IPS DF 19.7 (cell line): Measurements from ENCODE around the gene CMTM8.

Source experiments
- DNase-seq: peaks from one replicate; pipeline ENCODE4 v3.0.0-alpha.2; 2013; ENCODE audit warnings: low read depth, low spot score

CMTM8 gene

DNA sequence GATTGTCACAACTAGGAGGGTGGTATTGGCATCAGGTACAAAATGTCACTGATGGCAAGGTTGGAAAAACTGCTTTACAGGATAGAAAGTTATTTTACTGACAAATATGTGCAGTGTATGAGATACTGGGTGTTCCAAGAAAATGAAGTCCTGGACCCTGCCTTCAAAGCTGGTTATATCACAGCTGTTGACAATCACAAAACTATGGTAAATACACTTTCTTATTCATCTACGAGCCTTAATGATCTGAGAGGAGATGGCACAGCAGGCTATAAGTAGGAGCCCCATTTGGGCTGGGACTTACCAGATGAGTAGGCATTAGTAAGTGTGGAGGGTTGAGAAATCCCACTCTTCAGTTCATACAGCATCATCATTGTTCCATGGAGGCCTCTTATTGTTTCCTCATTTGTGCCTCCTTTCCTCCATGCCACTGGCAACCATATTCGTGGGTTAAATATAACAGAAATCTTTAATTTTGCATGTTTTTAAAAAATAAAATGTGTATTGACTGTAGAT lies 66.9 kb downstream of the CMTM8 start:
- DNase-seq = no peak

GRCh38 chr3:32306072-32306471 lies 67.6 kb downstream of the CMTM8 start:
- no peak for DNase-seq

GRCh38 chr3:32307591-32307990 lies 69.1 kb downstream of the CMTM8 start:
- DNase-seq = no peak

DNA sequence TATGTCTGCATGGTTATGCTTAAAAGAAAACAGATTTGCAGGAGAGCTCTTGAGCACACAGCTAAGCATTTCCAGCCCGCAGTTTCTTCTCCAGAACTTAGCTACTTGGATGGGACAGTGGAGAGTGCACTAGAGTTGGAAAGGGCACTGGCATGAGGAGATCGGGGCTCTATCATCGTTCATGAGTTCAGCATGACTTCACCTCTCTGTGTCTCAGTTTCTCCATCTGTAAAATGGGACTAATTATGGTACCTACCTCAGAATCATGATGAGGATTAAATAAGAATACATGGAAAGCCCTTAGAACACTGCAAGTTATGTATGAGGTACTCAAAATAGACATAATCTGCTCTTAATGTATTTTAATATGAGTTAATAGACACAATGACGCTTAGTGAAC lies 69.9 kb downstream of the CMTM8 start:
- no peak for DNase-seq

- DNase-seq = no peak
Observed at GRCh38 chr3:32309654-32310242, 71.3 kb downstream of the CMTM8 start.

DNA sequence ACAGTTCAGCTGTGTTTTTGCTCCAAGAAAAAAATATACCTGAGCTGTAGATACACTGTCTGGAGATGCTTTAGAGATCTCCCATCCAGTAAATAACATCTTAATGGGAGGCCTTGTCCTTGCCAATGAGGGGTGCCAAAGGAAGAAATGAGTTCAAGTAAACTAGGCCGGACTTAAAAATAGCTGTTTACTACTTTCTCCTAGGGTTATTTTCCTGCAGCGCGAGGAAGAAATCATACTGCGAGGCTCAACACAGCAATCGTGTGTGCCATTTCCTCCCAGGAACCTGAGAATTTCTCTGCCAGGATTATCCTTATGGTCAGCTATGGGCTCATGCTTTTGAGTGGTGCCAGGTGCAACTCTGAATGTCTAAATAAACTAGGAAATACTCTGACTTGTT lies 71.9 kb downstream of the CMTM8 start:
- DNase-seq = no peak

DNA sequence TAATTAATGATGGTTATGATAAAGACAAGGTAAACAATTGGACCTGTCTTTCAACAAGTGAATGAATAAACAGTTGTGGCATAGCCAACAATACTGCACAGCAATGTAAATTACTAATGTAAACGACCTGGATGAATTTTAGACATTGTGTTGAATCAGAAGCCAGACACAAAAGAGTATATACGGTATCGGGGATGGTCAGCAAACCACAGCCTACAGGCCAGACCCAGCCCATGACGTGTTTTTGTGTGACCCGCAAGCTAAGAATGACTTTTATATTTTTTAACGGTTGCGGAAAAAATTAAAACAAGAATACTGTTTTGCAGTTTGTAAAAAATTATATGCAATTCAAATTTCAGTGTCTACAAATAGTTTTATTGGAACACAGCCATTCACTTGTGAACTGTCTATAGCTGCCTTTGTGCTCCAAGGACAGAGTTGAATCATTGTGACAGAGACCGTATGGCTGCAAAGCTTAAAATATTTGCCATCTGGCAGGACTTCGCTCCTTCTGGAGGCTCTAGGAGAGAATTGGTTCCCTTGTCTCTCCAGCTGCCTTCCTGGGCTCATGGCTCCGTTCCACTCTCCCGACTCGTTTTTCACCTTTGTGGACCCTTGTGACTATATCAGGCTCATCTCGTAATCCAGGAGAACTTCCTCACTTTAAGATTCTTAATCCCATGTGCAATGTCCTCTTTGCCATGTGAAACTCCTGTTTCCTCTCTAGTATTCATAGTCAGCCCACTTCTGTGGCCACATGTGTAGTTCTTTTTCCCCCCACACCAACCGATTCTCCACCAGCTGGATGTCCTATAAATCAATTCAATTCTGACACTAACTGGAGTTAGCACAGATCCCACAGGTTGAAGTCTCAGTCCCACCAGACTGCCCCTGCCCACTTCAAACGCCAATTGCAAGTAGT lies 72.7 kb downstream of the CMTM8 start:
- DNase-seq = no peak

GRCh38 chr3:32312251-32312650 lies 73.8 kb downstream of the CMTM8 start:
- DNase-seq = no peak

GRCh38 chr3:32313169-32313568 lies 74.7 kb downstream of the CMTM8 start:
- no peak for DNase-seq

DNA sequence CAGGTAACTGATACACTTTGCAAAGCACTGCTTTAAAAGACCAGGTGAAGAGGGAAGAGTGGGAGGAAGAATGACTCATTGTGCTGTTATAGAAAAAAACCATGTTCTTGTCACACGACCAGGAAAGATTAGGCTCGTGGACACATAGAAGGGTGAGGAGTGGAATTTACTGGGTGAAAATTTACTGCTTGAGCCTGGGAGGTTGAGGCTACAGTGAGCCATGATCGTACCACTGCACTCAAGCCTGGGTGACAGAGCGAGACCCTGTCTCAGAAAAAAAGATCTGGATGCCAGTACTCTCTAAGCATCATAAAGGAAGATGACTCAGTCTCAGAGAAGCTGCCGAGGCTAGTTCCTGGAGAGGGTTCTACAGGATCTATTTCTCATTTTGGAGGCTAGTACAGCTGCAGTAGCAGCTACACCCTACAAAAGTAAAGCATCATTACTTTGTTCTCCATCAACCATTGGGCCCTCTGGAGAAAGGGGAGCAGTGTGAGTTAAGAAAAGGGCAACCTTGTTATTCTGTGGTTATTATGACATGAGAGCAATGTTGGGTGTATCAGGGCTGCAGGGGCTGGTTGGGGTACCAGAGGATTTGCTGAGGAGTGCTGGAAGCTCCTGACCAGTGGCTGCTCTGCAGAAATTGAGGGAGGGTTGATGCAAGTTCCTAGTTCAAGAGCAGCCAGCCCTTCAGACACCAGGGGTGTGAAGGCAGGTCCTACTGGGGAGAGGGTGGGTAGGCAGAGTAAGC lies 75.4 kb downstream of the CMTM8 start:
- DNase-seq = no peak

GRCh38 chr3:32315441-32315840 lies 77.0 kb downstream of the CMTM8 start:
- no peak for DNase-seq

DNA sequence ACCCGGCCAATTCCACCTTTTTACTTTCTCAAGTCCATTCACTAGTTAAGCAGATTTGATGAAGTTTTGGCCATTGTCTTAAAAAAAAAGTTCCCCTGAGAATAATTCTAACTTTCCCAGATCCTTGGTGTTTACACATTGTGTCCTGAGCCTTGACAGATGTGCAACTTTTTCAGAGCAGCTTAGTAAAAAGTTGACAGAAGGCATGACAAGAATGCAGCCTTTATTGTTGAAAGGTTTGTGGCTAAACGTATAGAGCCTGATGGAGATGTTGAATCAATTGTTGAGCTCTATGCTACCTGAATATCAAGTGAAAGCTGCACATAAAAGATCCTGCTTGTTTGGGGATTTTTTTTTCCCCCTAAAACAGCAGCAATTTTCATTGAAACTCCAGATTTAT lies 77.8 kb downstream of the CMTM8 start:
- DNase-seq = no peak

GRCh38 chr3:32316976-32317375 lies 78.5 kb downstream of the CMTM8 start:
- no peak for DNase-seq

GRCh38 chr3:32319607-32320006 lies 81.1 kb downstream of the CMTM8 start:
- no peak for DNase-seq

GRCh38 chr3:32320080-32320479 lies 81.6 kb downstream of the CMTM8 start:
- no peak for DNase-seq

- DNase-seq = no peak
Observed at GRCh38 chr3:32321095-32321790, 82.8 kb downstream of the CMTM8 start.

GRCh38 chr3:32322311-32322710 lies 83.8 kb downstream of the CMTM8 start:
- DNase-seq = no peak

DNA sequence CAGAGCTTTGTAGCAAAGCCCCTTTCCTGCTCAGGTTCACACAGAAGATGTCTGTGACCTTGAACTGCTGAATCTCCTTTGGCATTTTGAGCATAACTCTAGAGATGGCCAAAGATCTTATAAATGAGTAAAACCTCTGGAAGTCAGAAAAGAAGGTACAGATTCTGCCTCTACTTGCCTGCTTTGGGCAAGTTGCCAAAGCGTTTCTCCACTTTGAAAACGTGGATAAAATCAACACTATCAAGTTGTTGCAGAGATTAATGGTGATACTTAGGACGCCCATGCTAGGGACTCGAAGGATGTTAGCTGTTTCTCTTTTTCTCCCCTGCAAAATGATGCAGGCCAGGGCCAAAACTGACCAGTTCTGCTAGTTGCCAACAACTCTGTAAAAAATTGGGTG lies 85.1 kb downstream of the CMTM8 start:
- no peak for DNase-seq

DNA sequence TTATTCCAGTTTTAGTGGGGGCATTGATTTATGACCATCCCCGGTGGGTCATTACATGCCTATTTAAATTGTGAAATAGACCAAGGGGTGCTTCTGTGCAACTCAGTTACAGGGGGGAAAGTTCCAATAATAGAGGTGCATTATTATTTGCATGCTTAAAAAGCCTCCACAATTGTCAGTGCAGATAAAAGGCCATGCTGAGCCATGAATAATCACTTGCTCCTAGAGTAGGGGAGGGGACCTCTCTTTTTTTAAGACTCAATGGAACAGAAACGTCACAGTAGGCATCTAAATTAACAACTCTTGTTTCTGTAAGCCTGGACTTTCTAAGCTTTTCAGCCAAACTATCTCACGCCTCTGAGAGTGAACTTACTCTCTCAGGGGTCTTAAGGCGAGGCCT lies 86.7 kb downstream of the CMTM8 start:
- no peak for DNase-seq

DNA sequence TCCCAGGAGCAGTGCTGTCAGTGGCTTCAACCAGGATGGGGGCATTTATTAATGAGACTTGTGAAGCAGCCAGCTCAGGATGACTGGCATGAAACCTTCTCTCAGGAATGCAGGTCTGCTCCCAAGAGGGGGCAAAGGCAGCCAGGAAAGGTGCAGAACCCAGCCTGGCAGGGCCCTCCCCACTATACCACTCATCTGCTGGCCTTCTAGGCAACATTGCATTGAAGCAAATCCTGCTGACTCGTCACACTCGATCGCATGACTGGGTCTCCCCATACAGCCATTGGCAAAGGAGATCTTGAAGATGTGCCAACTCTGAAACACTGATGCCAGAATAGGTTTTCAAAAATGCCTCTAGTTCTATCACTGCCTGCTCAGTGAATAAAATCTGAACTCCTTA lies 87.4 kb downstream of the CMTM8 start:
- DNase-seq = no peak

DNA sequence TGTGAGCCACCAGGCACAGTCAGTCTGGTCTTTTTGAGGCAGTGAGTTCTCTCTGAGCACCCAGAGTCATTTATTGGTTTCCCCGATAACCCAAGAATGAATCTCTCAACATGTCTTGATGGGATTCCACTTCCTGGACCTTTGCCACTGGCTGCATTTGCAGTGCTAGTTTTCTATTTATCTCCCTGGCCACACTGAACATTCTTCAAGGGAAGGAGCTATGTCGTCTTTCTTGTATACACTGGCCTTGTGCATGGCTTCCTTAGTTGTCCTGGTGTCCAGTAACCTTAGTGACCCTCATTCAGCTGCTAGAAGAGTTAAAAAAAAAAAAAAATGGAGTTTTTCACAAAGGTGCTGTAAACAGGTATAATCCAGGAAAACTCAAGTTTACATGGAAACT lies 88.3 kb downstream of the CMTM8 start:
- DNase-seq = no peak

GRCh38 chr3:32334675-32335074 lies 96.2 kb downstream of the CMTM8 start:
- DNase-seq = no peak
